ENCODE results near the gene GPRIN1.

The GPRIN1 gene

GRCh38 chr5:176627582-176627981 lies 17.6 kb upstream of the GPRIN1 start:
- H3K27me3 ChIP-seq (ENCODE audit: insufficient read depth, low read depth), result no peaks in the 10 kb centered on the region; the same call in 1 of the 2 replicates
- no peaks in the 10 kb centered on the region for H3K79me2 ChIP-seq (ENCODE audit: insufficient read depth, low read depth)
- no peaks in the 10 kb centered on the region for H3K4me1 ChIP-seq (ENCODE audit: low read depth, poor library complexity, severe bottlenecking)
- no peak overlapping the region for H2AFZ ChIP-seq (ENCODE audit: low read depth)
- no peak overlapping the region for H3K27ac ChIP-seq
- H4K20me1 ChIP-seq (ENCODE audit: insufficient read depth), result no peaks in the 10 kb centered on the region
- H3K9ac ChIP-seq, result no peak overlapping the region
- no peaks in the 10 kb centered on the region for H3K36me3 ChIP-seq (ENCODE audit: insufficient read depth)
- no peak overlapping the region for H3K4me3 ChIP-seq (IDR thresholded peaks at IDR 0.05; ENCODE audit: insufficient read depth, low read depth, low read length)
- H3K4me2 ChIP-seq, result no peak overlapping the region
- TF ChIP-seq, protein P1, sequence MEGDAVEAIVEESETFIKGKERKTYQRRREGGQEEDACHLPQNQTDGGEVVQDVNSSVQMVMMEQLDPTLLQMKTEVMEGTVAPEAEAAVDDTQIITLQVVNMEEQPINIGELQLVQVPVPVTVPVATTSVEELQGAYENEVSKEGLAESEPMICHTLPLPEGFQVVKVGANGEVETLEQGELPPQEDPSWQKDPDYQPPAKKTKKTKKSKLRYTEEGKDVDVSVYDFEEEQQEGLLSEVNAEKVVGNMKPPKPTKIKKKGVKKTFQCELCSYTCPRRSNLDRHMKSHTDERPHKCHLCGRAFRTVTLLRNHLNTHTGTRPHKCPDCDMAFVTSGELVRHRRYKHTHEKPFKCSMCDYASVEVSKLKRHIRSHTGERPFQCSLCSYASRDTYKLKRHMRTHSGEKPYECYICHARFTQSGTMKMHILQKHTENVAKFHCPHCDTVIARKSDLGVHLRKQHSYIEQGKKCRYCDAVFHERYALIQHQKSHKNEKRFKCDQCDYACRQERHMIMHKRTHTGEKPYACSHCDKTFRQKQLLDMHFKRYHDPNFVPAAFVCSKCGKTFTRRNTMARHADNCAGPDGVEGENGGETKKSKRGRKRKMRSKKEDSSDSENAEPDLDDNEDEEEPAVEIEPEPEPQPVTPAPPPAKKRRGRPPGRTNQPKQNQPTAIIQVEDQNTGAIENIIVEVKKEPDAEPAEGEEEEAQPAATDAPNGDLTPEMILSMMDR (conservative IDR thresholded peaks at IDR 0.05; ENCODE audit: low read depth, low read length), result no peak

GRCh38 chr5:176626876-176627236 lies 16.9 kb upstream of the GPRIN1 start:
- Histone ChIP-seq H3K9ac (no peak overlapping the region), H3K79me2 (ENCODE audit: insufficient read depth, low read depth) (no peaks in the 10 kb centered on the region), H3K4me2 (no peak overlapping the region), H3K36me3 (ENCODE audit: insufficient read depth) (no peaks in the 10 kb centered on the region), H3K27ac (no peak overlapping the region), H2AFZ (ENCODE audit: low read depth) (no peak overlapping the region), H3K4me3 (IDR thresholded peaks at IDR 0.05; ENCODE audit: insufficient read depth, low read depth, low read length) (no peak overlapping the region), H3K27me3 (ENCODE audit: insufficient read depth, low read depth) (no peaks in the 10 kb centered on the region), H4K20me1 (ENCODE audit: insufficient read depth) (no peaks in the 10 kb centered on the region), H3K4me1 (ENCODE audit: low read depth, poor library complexity, severe bottlenecking) (no peaks in the 10 kb centered on the region)
- TF ChIP-seq, protein P1 (conservative IDR thresholded peaks at IDR 0.05; ENCODE audit: low read depth, low read length), result no peak

- H3K27ac ChIP-seq, result no peak overlapping the region
- no peaks in the 10 kb centered on the region for H4K20me1 ChIP-seq (ENCODE audit: insufficient read depth)
- no peak overlapping the region for H2AFZ ChIP-seq (ENCODE audit: low read depth)
- H3K4me2 ChIP-seq, result no peak overlapping the region
- H3K4me1 ChIP-seq (ENCODE audit: low read depth, poor library complexity, severe bottlenecking), result no peaks in the 10 kb centered on the region
- H3K4me3 ChIP-seq (IDR thresholded peaks at IDR 0.05; ENCODE audit: insufficient read depth, low read depth, low read length), result no peak overlapping the region
- TF ChIP-seq, protein P1 (conservative IDR thresholded peaks at IDR 0.05; ENCODE audit: low read depth, low read length), result no peak
- H3K9ac ChIP-seq, result no peak overlapping the region
- no peaks in the 10 kb centered on the region for H3K27me3 ChIP-seq (ENCODE audit: insufficient read depth, low read depth)
- H3K36me3 ChIP-seq (ENCODE audit: insufficient read depth), result no peaks in the 10 kb centered on the region
- H3K79me2 ChIP-seq (ENCODE audit: insufficient read depth, low read depth), result no peaks in the 10 kb centered on the region
Observed at GRCh38 chr5:176625966-176626875, 16.3 kb upstream of the GPRIN1 start.

DNA sequence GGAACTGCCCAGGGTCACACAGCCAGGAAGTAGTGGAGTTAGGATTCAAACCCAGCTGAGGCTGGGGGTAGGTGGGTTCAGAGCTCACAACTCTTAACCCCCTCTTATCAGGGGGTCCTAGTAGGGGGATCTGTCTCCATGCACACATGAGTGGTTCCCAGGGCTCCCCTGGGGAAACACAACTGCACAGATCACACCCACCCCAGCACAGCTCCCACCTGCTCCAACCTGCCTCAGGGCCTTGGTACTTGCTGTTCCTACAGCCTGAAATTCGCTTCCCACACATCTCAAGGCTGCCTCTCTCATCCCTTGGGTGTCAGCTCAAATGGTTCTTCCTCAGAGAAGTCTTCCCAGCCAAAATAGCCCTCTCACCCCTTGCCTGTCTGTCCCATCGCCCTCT lies 15.6 kb upstream of the GPRIN1 start:
- Histone ChIP-seq H4K20me1 (ENCODE audit: insufficient read depth) (no peaks in the 10 kb centered on the region), H2AFZ (ENCODE audit: low read depth) (no peak overlapping the region), H3K36me3 (ENCODE audit: insufficient read depth) (no peaks in the 10 kb centered on the region), H3K4me1 (ENCODE audit: low read depth, poor library complexity, severe bottlenecking) (no peaks in the 10 kb centered on the region), H3K9ac (no peak overlapping the region), H3K4me3 (IDR thresholded peaks at IDR 0.05; ENCODE audit: insufficient read depth, low read depth, low read length) (no peak overlapping the region), H3K27me3 (ENCODE audit: insufficient read depth, low read depth) (no peaks in the 10 kb centered on the region), H3K27ac (no peak overlapping the region), H3K79me2 (ENCODE audit: insufficient read depth, low read depth) (no peaks in the 10 kb centered on the region), H3K4me2 (no peak overlapping the region)
- TF ChIP-seq, protein P1 (conservative IDR thresholded peaks at IDR 0.05; ENCODE audit: low read depth, low read length), result no peak

Data from KMS-11 (cell line).